ENCODE results near the gene ARID5B. TPM values are rescaled to one million over a fixed set of nuclear protein-coding genes. Genes with fewer than 3 reads are reported as not detected.

The ARID5B gene
- total and polyA plus RNA-seq, 2 of the 4 experiments (the other 2 are of a cell fraction): 41.0 to 125 TPM

DNA sequence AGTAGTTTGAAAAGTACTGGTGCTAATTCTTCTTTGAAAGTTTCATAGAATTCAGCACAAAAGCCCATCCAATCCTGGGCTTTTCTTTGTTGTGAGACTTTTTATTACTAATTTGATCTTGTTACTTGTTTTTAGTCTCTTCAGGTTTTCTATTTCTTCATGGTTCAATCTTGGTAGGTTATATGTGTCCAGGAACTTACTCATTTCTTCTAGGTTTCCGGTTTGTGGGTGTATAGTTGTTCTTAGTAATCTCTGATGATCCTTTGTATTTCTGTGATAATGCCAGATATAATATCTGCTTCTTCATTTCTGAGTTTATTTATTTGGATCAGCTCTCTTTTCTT, 219.7 kb downstream of the ARID5B start:
- no peaks in the 10 kb centered on the region for H4K20me1 ChIP-seq (ENCODE audit: insufficient read depth, low read length)
- TF ChIP-seq, protein P1, sequence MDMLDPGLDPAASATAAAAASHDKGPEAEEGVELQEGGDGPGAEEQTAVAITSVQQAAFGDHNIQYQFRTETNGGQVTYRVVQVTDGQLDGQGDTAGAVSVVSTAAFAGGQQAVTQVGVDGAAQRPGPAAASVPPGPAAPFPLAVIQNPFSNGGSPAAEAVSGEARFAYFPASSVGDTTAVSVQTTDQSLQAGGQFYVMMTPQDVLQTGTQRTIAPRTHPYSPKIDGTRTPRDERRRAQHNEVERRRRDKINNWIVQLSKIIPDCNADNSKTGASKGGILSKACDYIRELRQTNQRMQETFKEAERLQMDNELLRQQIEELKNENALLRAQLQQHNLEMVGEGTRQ (IDR thresholded peaks at IDR 0.05; ENCODE audit: low read depth, low read length): no peak
- TF ChIP-seq MAZ (IDR thresholded peaks at IDR 0.05; ENCODE audit: borderline replicate concordance, low read depth, low read length): no peak
- TF ChIP-seq, protein P2, sequence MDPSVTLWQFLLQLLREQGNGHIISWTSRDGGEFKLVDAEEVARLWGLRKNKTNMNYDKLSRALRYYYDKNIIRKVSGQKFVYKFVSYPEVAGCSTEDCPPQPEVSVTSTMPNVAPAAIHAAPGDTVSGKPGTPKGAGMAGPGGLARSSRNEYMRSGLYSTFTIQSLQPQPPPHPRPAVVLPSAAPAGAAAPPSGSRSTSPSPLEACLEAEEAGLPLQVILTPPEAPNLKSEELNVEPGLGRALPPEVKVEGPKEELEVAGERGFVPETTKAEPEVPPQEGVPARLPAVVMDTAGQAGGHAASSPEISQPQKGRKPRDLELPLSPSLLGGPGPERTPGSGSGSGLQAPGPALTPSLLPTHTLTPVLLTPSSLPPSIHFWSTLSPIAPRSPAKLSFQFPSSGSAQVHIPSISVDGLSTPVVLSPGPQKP (IDR thresholded peaks at IDR 0.05; ENCODE audit: borderline replicate concordance, low read depth, low read length): no peak
- no peak for TF ChIP-seq RFX5 (IDR thresholded peaks at IDR 0.05; ENCODE audit: low read depth, low read length)
- no peak for TF ChIP-seq MAFK (IDR thresholded peaks at IDR 0.05; ENCODE audit: low read depth, low read length)
- TF ChIP-seq FOS (IDR thresholded peaks at IDR 0.05; ENCODE audit: low read depth, low read length): no peak
- no peak overlapping the region for H2AK5ac ChIP-seq (ENCODE audit: low read depth, low read length)
- H3K9me3 ChIP-seq (ENCODE audit: control insufficient read depth, insufficient read depth, low read length): 0 out of 2 replicates have a peak, but pooled peaks cover 2% of the 10 kb centered on the region
- DNase-seq (no peak), ATAC-seq (ENCODE audit: low read depth) (no peak)
- dilution Hi-C loops (cut with HindIII; ENCODE audit: low sequenced_read_pairs, unreplicated experiment) (no loop called here), intact Hi-C loops (cut with micrococcal nuclease) (no loop called here), in situ Hi-C loops (cut with MboI; ENCODE audit: low sequenced_read_pairs) (no loop called here)
- H3K79me1 ChIP-seq (ENCODE audit: low read depth in 1 of 2, low read length in 2 of 2): no peaks in the 10 kb centered on the region
- H3K56ac ChIP-seq (ENCODE audit: extremely low read depth, insufficient read depth, low read length): no peak overlapping the region
- no peak overlapping the region for H4K91ac ChIP-seq (ENCODE audit: insufficient read depth, low read depth, low read length)
- H2BK15ac ChIP-seq (ENCODE audit: low read depth, low read length): no peak overlapping the region
- no peaks in the 10 kb centered on the region for H3K9me1 ChIP-seq (ENCODE audit: insufficient read depth, low read length)
- ChIA-PET CTCF (no interaction called here), POLR2A (ENCODE audit: unreplicated experiment) (no interaction called here)
- H3K14ac ChIP-seq (replicated peaks; ENCODE audit: low read depth, low read length): no peak overlapping the region
- no peaks in the 10 kb centered on the region for H3K4me1 ChIP-seq (ENCODE audit: control insufficient read depth, insufficient read depth, low read length)
- no peaks in the 10 kb centered on the region for H3K27me3 ChIP-seq (ENCODE audit: control insufficient read depth, insufficient read depth, low read length)
- no peak overlapping the region for H3K9ac ChIP-seq (ENCODE audit: low read depth, low read length)
- H2BK120ac ChIP-seq (ENCODE audit: low read depth, low read length): no peak overlapping the region
- BruUV-seq (replicated peaks): no TSS peak
- H4K8ac ChIP-seq (ENCODE audit: low read depth in 2 of 2, low read length in 2 of 2): no peak overlapping the region
- no peak overlapping the region for H3K27ac ChIP-seq (ENCODE audit: insufficient read depth, low read length)
- no CpG with 5 or more reads among the region's 1 CpG for WGBS, 2 experiments (ENCODE audit: extremely low coverage in 2 of 2, insufficient read length in 1 of 2)
- no peak overlapping the region for H2BK5ac ChIP-seq (ENCODE audit: low read depth, low read length, poor library complexity, severe bottlenecking)
- H2AK9ac ChIP-seq (replicated peaks; ENCODE audit: low read depth, low read length, poor library complexity): no peak overlapping the region
- H3K4me2 ChIP-seq (ENCODE audit: low read depth, low read length): no peak overlapping the region
- no peak overlapping the region for H3K4me3 ChIP-seq (ENCODE audit: insufficient read depth, low read depth, low read length)
- no peak overlapping the region for H4K5ac ChIP-seq (ENCODE audit: low read depth, low read length)
- H3K36me3 ChIP-seq (ENCODE audit: control insufficient read depth, insufficient read depth, low read length): no peaks in the 10 kb centered on the region
- no peak overlapping the region for H2BK20ac ChIP-seq (ENCODE audit: low read depth, low read length)
- no peak overlapping the region for H3K4ac ChIP-seq (ENCODE audit: low read depth, low read length)
- H3K18ac ChIP-seq (ENCODE audit: low read depth, low read length): no peak overlapping the region
- no peak overlapping the region for H3K23ac ChIP-seq (ENCODE audit: low read depth, low read length)
- H2AFZ ChIP-seq (replicated peaks; ENCODE audit: low read length, poor library complexity): no peak overlapping the region
